NT2/D1 (cell line): ENCODE data around the gene RALGPS2.

Source experiments
- YY1 ChIP-seq: IDR thresholded peaks from 2 replicates; pipeline ENCODE4 v1.6.1; 2011; ENCODE audit not compliant: insufficient read length, insufficient read depth
- ZNF274 ChIP-seq: IDR thresholded peaks from 2 replicates; pipeline ENCODE4 v1.6.1; 2011; ENCODE audit warnings: mild to moderate bottlenecking, low read depth, low read length

DNA sequence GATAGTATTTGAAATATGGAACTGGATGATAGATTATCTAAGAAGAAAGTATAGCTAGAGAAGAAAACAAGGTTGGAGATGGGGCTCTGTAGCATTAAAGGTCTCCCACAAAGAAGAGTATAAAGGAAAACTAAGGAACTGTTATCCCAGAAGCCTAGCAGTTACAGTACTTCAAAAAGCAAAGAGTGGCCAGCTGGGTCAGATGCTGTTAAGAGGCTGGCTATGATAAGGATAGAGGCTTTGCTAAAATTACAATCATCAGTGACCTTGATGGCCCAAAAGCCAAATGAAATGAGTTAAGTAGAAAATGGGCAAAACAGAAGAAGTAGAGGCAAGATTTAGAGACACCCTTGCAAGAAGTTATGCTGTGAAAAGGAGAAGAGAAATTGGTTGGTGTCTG is 170.9 kb downstream of the RALGPS2 start:
- TF ChIP-seq YY1 (no peak), ZNF274 (no peak)
